Left lung (tissue), 10 donors: Measurements from ENCODE around the gene UBE2R2. TPM values are rescaled to one million over a fixed set of nuclear protein-coding genes. Genes with fewer than 3 reads are reported as not detected.
A peak's percentile ranks its signal among the peaks of the same experiment; 100 is the strongest.

Source experiments
- ATAC-seq: fragments of 200-7000 bp; cut with Tn5 transposase; one replicate; pipeline ENCODE4 v1.9.1; 2020; ENCODE audit warnings: moderate library complexity
- DNase-seq, 4 donors: peaks; one replicate each; pipeline ENCODE4 v3.0.0-alpha.2; 2013 to 2020
- H3K27ac ChIP-seq, 2 donors: fragments of 200-600 bp; sonication (generic) in 1 of 2; one replicate each; pipeline versions ENCODE4 v1.5.0 to v1.8.0; 2020 to 2021
- H3K27me3 ChIP-seq, 2 donors: fragments of 200-600 bp; sonication (generic) in 1 of 2; one replicate each; pipeline versions ENCODE4 v1.5.0 to v1.8.0; 2020 to 2021
- H3K36me3 ChIP-seq, 2 donors: fragments of 200-600 bp; sonication (generic) in 1 of 2; one replicate each; pipeline versions ENCODE4 v1.5.0 to v1.8.0; 2020 to 2021
- H3K4me1 ChIP-seq, 2 donors: fragments of 200-600 bp; one replicate each; pipeline ENCODE4 v1.8.0; 2021
- H3K4me3 ChIP-seq, 2 donors: fragments of 200-600 bp; sonication (generic) in 1 of 2; one replicate each; pipeline versions ENCODE4 v1.5.0 to v1.8.0; 2020 to 2021; ENCODE audit warnings: mild to moderate bottlenecking in 1 of 2
- H3K9me3 ChIP-seq, 2 donors: fragments of 200-600 bp; sonication (generic) in 1 of 2; one replicate each; pipeline versions ENCODE4 v1.5.0 to v1.8.0; 2020 to 2021
- CTCF ChIP-seq, 2 donors: fragments of 200-600 bp; sonication (generic) in 1 of 2; IDR thresholded peaks; one replicate each; pipeline versions ENCODE4 v1.5.0 to v1.8.0; 2021; ENCODE audit warnings: antibody characterized with exemption in 2 of 2
- intact Hi-C, 2 donors: fragments of 100-400 bp; cut with DNase I; formaldehyde crosslinking; loops; one replicate each; pipeline versions ENCODE4 v1.11.2 to v1.14.2; 2022
- polyA plus RNA-seq, 6 donors: library from polyadenylated mRNA; unstranded; fragments of 120-200 nt; gene quantifications; one replicate each; pipeline ENCODE4 v1.2.1, GENCODE V29; 2013; ENCODE audit not compliant: insufficient read length in 6 of 6
- total RNA-seq, 2 donors: library from RNA; stranded (reverse); fragmentation: NEBNext Ultra II Directional; extraction: Animal tissue kit (Norgen Biotek cat#: 25700); gene quantifications; one replicate each; pipeline ENCODE4 v1.2.1, GENCODE V29; 2021
- donor health status: DM: no; HTN: yes; CAD: no.
- donor health status: DM: no; HTN: no; CAD: no.

The UBE2R2 gene
- total and polyA plus RNA-seq, 8 donors: 34.0 to 60.6 (median 56.7) TPM

GRCh38 chr9:33850677-33851076 lies 33.7 kb downstream of the UBE2R2 start:
- no peaks in the 10 kb centered on the region for H3K36me3 ChIP-seq
- intact Hi-C loops: loop anchor here in 1 of 2 donors (5.0 kb wide), 1 partner anchor 38 kb away; no protein-coding TSS in a partner anchor
- TF ChIP-seq CTCF (IDR thresholded peaks at IDR 0.05): no peak
- peaks cover 19 to 71% of the 10 kb centered on the region in 2 donors for H3K4me1 ChIP-seq
- H3K9me3 ChIP-seq: no peaks in the 10 kb centered on the region
- DNase-seq (no peak), ATAC-seq (peak; percentile 63)
- H3K27me3 ChIP-seq: no peaks in the 10 kb centered on the region
- no peak overlapping the region for H3K4me3 ChIP-seq
- H3K27ac ChIP-seq: peak overlapping the region; percentile 23 to 66

GRCh38 chr9:33851301-33851700 lies 34.3 kb downstream of the UBE2R2 start:
- no peaks in the 10 kb centered on the region for H3K36me3 ChIP-seq
- no peak overlapping the region for H3K4me3 ChIP-seq
- DNase-seq (no peak), ATAC-seq (peak; percentile 16)
- intact Hi-C loops: loop anchor here in 1 of 2 donors (5.0 kb wide), 1 partner anchor 39 kb away; no protein-coding TSS in a partner anchor
- no peaks in the 10 kb centered on the region for H3K27me3 ChIP-seq
- H3K27ac ChIP-seq: peak overlapping the region in 1 of 2 donors; percentile 66
- TF ChIP-seq CTCF (IDR thresholded peaks at IDR 0.05): no peak
- H3K9me3 ChIP-seq: no peaks in the 10 kb centered on the region
- H3K4me1 ChIP-seq: peaks cover 19 to 70% of the 10 kb centered on the region in 2 donors

- H3K9me3 ChIP-seq: no peaks in the 10 kb centered on the region
- ATAC-seq: peak; percentile 87
- H3K4me1 ChIP-seq: peaks cover 16 to 69% of the 10 kb centered on the region in 2 donors
- peak; percentile 21 to 59 for TF ChIP-seq CTCF (IDR thresholded peaks at IDR 0.05)
- no peak overlapping the region for H3K27ac ChIP-seq
- intact Hi-C loops: loop anchor here in 1 of 2 donors (5.0 kb wide), 1 partner anchor 40 kb away; no protein-coding TSS in a partner anchor
- H3K4me3 ChIP-seq: no peak overlapping the region
- no peaks in the 10 kb centered on the region for H3K27me3 ChIP-seq
- peak in 3 of 4 donors; percentile 29 to 62 (median 59) for DNase-seq
- no peaks in the 10 kb centered on the region for H3K36me3 ChIP-seq
Observed at GRCh38 chr9:33852216-33852826, 35.4 kb downstream of the UBE2R2 start.

GRCh38 chr9:33856247-33856646 lies 39.3 kb downstream of the UBE2R2 start:
- ATAC-seq (no peak), DNase-seq (no peak)
- Histone ChIP-seq H3K27me3 (no peaks in the 10 kb centered on the region), H3K27ac (no peak overlapping the region), H3K9me3 (no peaks in the 10 kb centered on the region), H3K4me1 (peaks cover 6 to 53% of the 10 kb centered on the region in 2 donors), H3K36me3 (no peaks in the 10 kb centered on the region), H3K4me3 (no peak overlapping the region)
- intact Hi-C loops: no loop called here
- TF ChIP-seq CTCF (IDR thresholded peaks at IDR 0.05): no peak

GRCh38 chr9:33858423-33858822 lies 41.5 kb downstream of the UBE2R2 start:
- no peaks in the 10 kb centered on the region for H3K9me3 ChIP-seq
- TF ChIP-seq CTCF (IDR thresholded peaks at IDR 0.05): no peak
- no peaks in the 10 kb centered on the region for H3K36me3 ChIP-seq
- no peaks in the 10 kb centered on the region for H3K27me3 ChIP-seq
- ATAC-seq (no peak), DNase-seq (no peak)
- H3K4me3 ChIP-seq: no peak overlapping the region
- peaks cover 0 to 35% of the 10 kb centered on the region in 2 donors for H3K4me1 ChIP-seq
- no peak overlapping the region for H3K27ac ChIP-seq
- intact Hi-C loops: no loop called here
